ENCODE data around the gene SYCP2L.
"Not testable (repeated sequence)": the region's sequence is repeated elsewhere in the genome, so short reads cannot be mapped to it uniquely, and the experiment has no call there.

The SYCP2L gene

GRCh38 chr6:10886691-10887502 is at the start of gene SYCP2L:
SYCP2L (plus strand) TSS chr6:10887052; CDS start chr6:10887127, 75 bp downstream.
- DNase-seq, result no peak

GRCh38 chr6:10837622-10837994 is 49.2 kb upstream of the SYCP2L start:
- peak; percentile 33 for DNase-seq

GRCh38 chr6:10837995-10838793 is 48.7 kb upstream of the SYCP2L start, which contains the start of gene MAK:
MAK (minus strand) TSS chr6:10838539; CDS start chr6:10830648, 7,891 bp downstream.
- peak; percentile 89 for DNase-seq

- no peak for DNase-seq
These were observed 48.0 kb upstream of the SYCP2L start for GRCh38 chr6:10838794-10839333.

GRCh38 chr6:10843554-10843953 is 43.3 kb upstream of the SYCP2L start:
- DNase-seq, result no peak

- no peak for DNase-seq
These were observed 39.2 kb upstream of the SYCP2L start for GRCh38 chr6:10847684-10848083.

GRCh38 chr6:10849901-10850300 is 37.0 kb upstream of the SYCP2L start:
- no peak for DNase-seq

GRCh38 chr6:10850728-10851127 is 36.1 kb upstream of the SYCP2L start:
- DNase-seq, result no peak

GRCh38 chr6:10852361-10852960 is 34.4 kb upstream of the SYCP2L start:
- no peak for DNase-seq

- DNase-seq, result not testable (repeated sequence)
These were observed 33.0 kb upstream of the SYCP2L start for GRCh38 chr6:10853849-10854300.

GRCh38 chr6:10854922-10855632 is 31.8 kb upstream of the SYCP2L start:
- DNase-seq, result no peak

GRCh38 chr6:10857259-10857658 is 29.6 kb upstream of the SYCP2L start:
- DNase-seq, result no peak

- no peak for DNase-seq
These were observed 25.8 kb upstream of the SYCP2L start for GRCh38 chr6:10861086-10861485.

GRCh38 chr6:10862361-10862760 is 24.5 kb upstream of the SYCP2L start:
- DNase-seq, result no peak

GRCh38 chr6:10863031-10863430 is 23.8 kb upstream of the SYCP2L start:
- not testable (repeated sequence) for DNase-seq

GRCh38 chr6:10866709-10867108 is 20.1 kb upstream of the SYCP2L start:
- not testable (repeated sequence) for DNase-seq

GRCh38 chr6:10867952-10868351 is 18.9 kb upstream of the SYCP2L start:
- no peak for DNase-seq

GRCh38 chr6:10873374-10873773 is 13.5 kb upstream of the SYCP2L start:
- no peak for DNase-seq

GRCh38 chr6:10874207-10874606 is 12.6 kb upstream of the SYCP2L start:
- DNase-seq, result no peak

GRCh38 chr6:10875026-10875425 is 11.8 kb upstream of the SYCP2L start:
- no peak for DNase-seq

GRCh38 chr6:10877012-10877411 is 9.8 kb upstream of the SYCP2L start:
- DNase-seq, result no peak

GRCh38 chr6:10877871-10878270 is 9.0 kb upstream of the SYCP2L start:
- no peak for DNase-seq

Data from activated T-cell treated with anti-CD3 and anti-CD28 coated beads, Interleukin-2, amount 50 U/mL, for 1 hour (primary cell).